K562 (cell line): ENCODE measurements around the gene SRC. TPM values are rescaled to one million over a fixed set of nuclear protein-coding genes. Genes with fewer than 3 reads are reported as not detected.

ENCODE experiments used
- ATAC-seq: fragments of 200-7000 bp; cut with Tn5 transposase; 3 replicates; pipeline ENCODE4 v1.9.1; 2020; ENCODE audit warnings: moderate library complexity
- BruUV-seq: library from RNA; stranded (reverse); fragments of 400-500 nt; replicated peaks from 2 replicates; lab custom pipeline; 2021; lab: Mats Ljungman, UMichigan
- CTCF ChIA-PET: fragments of 300-600 bp; formaldehyde crosslinking; extraction: SDS; loops from one replicate; lab custom pipeline; 2021; ENCODE audit warnings: low intra/inter-chr PET ratio; lab: Yijun Ruan, JAX
- POLR2A ChIA-PET: fragments of 300-600, 350-650 bp; sonication (Branson Sonifier 250); formaldehyde crosslinking; extraction: SDS; loops from one replicate; lab custom pipeline; 2021; ENCODE audit warnings: antibody characterized with exemption, inconsistent platforms; lab: Yijun Ruan, JAX
- DNase-seq, 4 experiments: peaks; one replicate each; pipeline versions ENCODE4 v3.0.0 to v3.0.0-alpha.2; 2011 to 2018; ENCODE audit warnings: low spot score in 3 of 4, mixed read lengths in 3 of 4; ENCODE audit errors: extremely low read depth in 1 of 4
- FAIRE-seq: peaks from 2 replicates; lab custom pipeline; 2011; peaks lifted over from hg19 to GRCh38; lab: Jason Lieb, UNC
- H2AFZ ChIP-seq: 2 replicates; pipeline ENCODE4 v1.6.0; 2011; ENCODE audit warnings: low read depth, low read length, control low read depth, inconsistent platforms
- H3K27ac ChIP-seq: fragments of 200-600 bp; 3 replicates; pipeline ENCODE4 v1.8.0; 2011; ENCODE audit warnings: low read depth, mild to moderate bottlenecking, control low read depth, inconsistent platforms, low read length, moderate library complexity, mixed read lengths; ENCODE audit errors: extremely low read depth
- H3K27me3 ChIP-seq, 2 experiments: fragments of 300-600 bp in 1 of 2; 2 replicates in 1 of 2; 3 replicates in 1 of 2; pipeline versions ENCODE4 v1.6.0 to v1.8.0; 2011; ENCODE audit warnings: inconsistent platforms in 2 of 2, low read length in 2 of 2, mild to moderate bottlenecking in 1 of 2, mixed read lengths in 1 of 2, moderate library complexity in 1 of 2; ENCODE audit not compliant: control insufficient read depth in 2 of 2, insufficient read depth in 2 of 2
- H3K36me3 ChIP-seq: fragments of 300-600 bp; 3 replicates; pipeline ENCODE4 v1.8.0; 2011; ENCODE audit warnings: mild to moderate bottlenecking, low read length, inconsistent platforms; ENCODE audit not compliant: control insufficient read depth, insufficient read depth
- H3K4me1 ChIP-seq, 2 experiments: fragments of 200-600 bp in 1 of 2; replicated peaks in 1 of 2; 2 replicates in 1 of 2; 3 replicates in 1 of 2; pipeline versions ENCODE4 v1.5.1 to v1.8.0; 2011; ENCODE audit warnings: inconsistent platforms in 2 of 2, low read length in 2 of 2, mild to moderate bottlenecking in 1 of 2, mixed read lengths in 1 of 2, moderate library complexity in 1 of 2; ENCODE audit not compliant: control insufficient read depth in 2 of 2, insufficient read depth in 2 of 2
- H3K4me2 ChIP-seq: 2 replicates; pipeline ENCODE4 v1.6.1; 2011; ENCODE audit warnings: low read length, control low read depth, inconsistent platforms, mixed read lengths; ENCODE audit not compliant: insufficient read depth
- H3K4me3 ChIP-seq: fragments of 200-600 bp; sonication (generic), shearing (Covaris generic); 2 replicates; pipeline ENCODE4 v1.5.1; 2016; ENCODE audit warnings: control low read depth, inconsistent platforms
- H3K79me2 ChIP-seq: fragments of 200-600 bp; 3 replicates; pipeline ENCODE4 v1.8.0; 2011; ENCODE audit warnings: low read length, inconsistent platforms; ENCODE audit not compliant: control insufficient read depth, insufficient read depth
- H3K9ac ChIP-seq, 2 experiments: 2 replicates each; pipeline versions ENCODE4 v1.6.0 to v1.6.1; 2011; ENCODE audit warnings: low read depth in 2 of 2, low read length in 2 of 2, control low read depth in 1 of 2, inconsistent platforms in 1 of 2, mild to moderate bottlenecking in 1 of 2, mixed read lengths in 1 of 2; ENCODE audit not compliant: insufficient read depth in 1 of 2
- H3K9me1 ChIP-seq: one replicate; pipeline ENCODE4 v1.6.0; 2011; ENCODE audit warnings: inconsistent platforms, mild to moderate bottlenecking, low read length, moderate library complexity; ENCODE audit not compliant: control insufficient read depth, insufficient read depth
- H3K9me3 ChIP-seq: replicated peaks from 2 replicates; pipeline ENCODE4 v1.5.1; 2011; ENCODE audit warnings: low read depth, low read length, inconsistent platforms; ENCODE audit not compliant: control insufficient read depth, insufficient read depth
- H4K20me1 ChIP-seq: replicated peaks from 2 replicates; pipeline ENCODE4 v1.6.1; 2011; ENCODE audit warnings: low read length, inconsistent platforms, mixed read lengths; ENCODE audit not compliant: control insufficient read depth, insufficient read depth
- ADNP ChIP-seq: fragments of 200-800 bp; sonication (Bioruptor generic); IDR thresholded peaks from 2 replicates; pipeline ENCODE4 v1.6.1; 2016; ENCODE audit warnings: missing genetic modification characterization, missing compliant biosample characterization
- BCOR ChIP-seq: fragments of 450-650 bp; IDR thresholded peaks from 2 replicates; pipeline ENCODE4 v1.6.1; 2016
- BHLHE40 ChIP-seq: IDR thresholded peaks from 2 replicates; pipeline ENCODE4 v1.6.1; 2011; ENCODE audit warnings: low read length, improper control_type of control experiment
- CHD4 ChIP-seq: fragments of 200-600 bp; sonication (generic); IDR thresholded peaks from 3 replicates; pipeline ENCODE4 v1.6.1; 2012; ENCODE audit warnings: low read depth, mild to moderate bottlenecking, mixed read lengths, low read length, inconsistent platforms; ENCODE audit not compliant: insufficient read depth, insufficient replicate concordance, poor library complexity, severe bottlenecking
- ELF1 ChIP-seq: fragments of 200-800 bp; sonication (Bioruptor generic); IDR thresholded peaks from 2 replicates; pipeline ENCODE4 v1.6.1; 2016; ENCODE audit warnings: missing genetic modification characterization, missing compliant biosample characterization
- FOS ChIP-seq: IDR thresholded peaks from 3 replicates; pipeline ENCODE4 v1.6.1; 2011; ENCODE audit not compliant: insufficient read length; ENCODE audit errors: extremely low read depth
- HDAC1 ChIP-seq, 2 experiments: fragments of 450-650 bp; IDR thresholded peaks; 2 replicates each; pipeline ENCODE4 v1.6.1; 2016 to 2017; ENCODE audit warnings: inconsistent platforms in 1 of 2, mild to moderate bottlenecking in 1 of 2, moderate library complexity in 1 of 2
- HDAC2 ChIP-seq: fragments of 450-650 bp; IDR thresholded peaks from 2 replicates; pipeline ENCODE4 v1.6.1; 2016; ENCODE audit warnings: mild to moderate bottlenecking
- HNRNPLL ChIP-seq: fragments of 200-400 bp; formaldehyde crosslinking; IDR thresholded peaks from 2 replicates; pipeline ENCODE4 v1.6.1; 2017; ENCODE audit warnings: low read length, low read depth, mild to moderate bottlenecking; ENCODE audit not compliant: poor library complexity, severe bottlenecking
- IRF2 ChIP-seq: sonication (generic); formaldehyde crosslinking; IDR thresholded peaks from 2 replicates; pipeline ENCODE4 v1.8.1; 2022; ENCODE audit warnings: mild to moderate bottlenecking, missing genetic modification reagents
- KAT2B ChIP-seq: IDR thresholded peaks from one replicate; pipeline ENCODE4 v1.6.1; 2012; ENCODE audit warnings: low read depth, mild to moderate bottlenecking, control low read depth, inconsistent platforms, low read length, moderate library complexity
- MEF2D ChIP-seq: conservative IDR thresholded peaks from 2 replicates; pipeline ENCODE4 v1.6.1; 2016; ENCODE audit warnings: low read depth, missing genetic modification characterization, missing compliant biosample characterization
- NFATC3 ChIP-seq: fragments of 450-650 bp; IDR thresholded peaks from 2 replicates; pipeline ENCODE4 v1.6.1; 2017; ENCODE audit warnings: mild to moderate bottlenecking
- NFIC ChIP-seq: fragments of 450-650 bp; IDR thresholded peaks from 2 replicates; pipeline ENCODE4 v1.6.1; 2017; ENCODE audit warnings: mild to moderate bottlenecking, inconsistent platforms
- RAD51 ChIP-seq: fragments of 450-650 bp; IDR thresholded peaks from 2 replicates; pipeline ENCODE4 v1.7.1; 2016; ENCODE audit warnings: low read depth, mild to moderate bottlenecking, borderline replicate concordance
- SNRNP70 ChIP-seq: fragments of 200-400 bp; formaldehyde crosslinking; optimal IDR thresholded peaks from 2 replicates; pipeline ENCODE3; 2017; ENCODE audit warnings: low read depth, low read length
- TBP ChIP-seq: optimal IDR thresholded peaks from 2 replicates; pipeline ENCODE3; 2011; ENCODE audit warnings: low read depth, low read length, improper control_type of control experiment
- whole genome bisulfite sequencing: fragments of 100-300 bp; shearing (Covaris generic); methylation state at CpG from one replicate; pipeline ENCODE4 v1.1.6; 2016; ENCODE audit warnings: low coverage, mixed read lengths; ENCODE audit not compliant: insufficient coverage; ENCODE audit errors: missing lambda C conversion rate; 5-methylcytosine and 5-hydroxymethylcytosine counted together
- in situ Hi-C: fragments of 300-500 bp; cut with MboI; formaldehyde crosslinking; loops from 4 replicates; pipeline ENCODE4 v1.15.0; 2018; ENCODE audit warnings: inconsistent platforms, mixed read lengths
- intact Hi-C: fragments of 100-400 bp; cut with micrococcal nuclease; formaldehyde crosslinking; loops from 2 replicates; pipeline ENCODE4 v1.14.2; 2022
- polyA plus RNA-seq, 8 experiments: library from polyadenylated mRNA; depleted of rRNA in 4 of 8; stranded (reverse) in 5 of 8; unstranded in 3 of 8; fragments of >200 nt; fragmentation: Nextera tagmentation in 2 of 8; fragmentation: Illumina TruSeq in 1 of 8; extraction: Ambion mirVana in 2 of 8; extraction: Trizol in 1 of 8; gene quantifications; 2 replicates each; pipeline versions ENCODE4 v1.2.1 to v1.2.3, GENCODE V29; 2011 to 2014; ENCODE audit warnings: inconsistent platforms in 1 of 8, missing spikeins in 1 of 8
- total RNA-seq, 7 experiments: library from RNA; depleted of rRNA in 6 of 7; stranded (reverse); fragments of >200 nt in 6 of 7; fragmentation: Illumina TruSeq in 2 of 7; extraction: Trizol in 2 of 7; gene quantifications; 2 replicates each; pipeline versions ENCODE4 v1.2.1 to v1.2.3, GENCODE V29; 2011 to 2021; ENCODE audit warnings: low replicate concordance in 1 of 7
- TF ChIP-seq, protein P1 (sequence below): fragments of 450-650 bp; formaldehyde crosslinking; IDR thresholded peaks from 2 replicates; pipeline ENCODE4 v1.4.0; 2020; ENCODE audit warnings: mild to moderate bottlenecking, mixed read lengths
- TF ChIP-seq, protein P2 (sequence below): sonication (generic); formaldehyde crosslinking; IDR thresholded peaks from 2 replicates; pipeline ENCODE4 v1.5.0; 2020; ENCODE audit warnings: missing genetic modification reagents
- TF ChIP-seq, protein P3 (sequence below): sonication (generic); formaldehyde crosslinking; IDR thresholded peaks from 2 replicates; pipeline ENCODE4 v1.8.1; 2022; ENCODE audit warnings: missing genetic modification reagents

SRC gene
- total and polyA plus RNA-seq, 9 of the 15 experiments (the other 6 are each of a cell fraction or from before 2014, with no cell fraction given), result 0.06 to 8.5 (median 3.1) TPM

DNA sequence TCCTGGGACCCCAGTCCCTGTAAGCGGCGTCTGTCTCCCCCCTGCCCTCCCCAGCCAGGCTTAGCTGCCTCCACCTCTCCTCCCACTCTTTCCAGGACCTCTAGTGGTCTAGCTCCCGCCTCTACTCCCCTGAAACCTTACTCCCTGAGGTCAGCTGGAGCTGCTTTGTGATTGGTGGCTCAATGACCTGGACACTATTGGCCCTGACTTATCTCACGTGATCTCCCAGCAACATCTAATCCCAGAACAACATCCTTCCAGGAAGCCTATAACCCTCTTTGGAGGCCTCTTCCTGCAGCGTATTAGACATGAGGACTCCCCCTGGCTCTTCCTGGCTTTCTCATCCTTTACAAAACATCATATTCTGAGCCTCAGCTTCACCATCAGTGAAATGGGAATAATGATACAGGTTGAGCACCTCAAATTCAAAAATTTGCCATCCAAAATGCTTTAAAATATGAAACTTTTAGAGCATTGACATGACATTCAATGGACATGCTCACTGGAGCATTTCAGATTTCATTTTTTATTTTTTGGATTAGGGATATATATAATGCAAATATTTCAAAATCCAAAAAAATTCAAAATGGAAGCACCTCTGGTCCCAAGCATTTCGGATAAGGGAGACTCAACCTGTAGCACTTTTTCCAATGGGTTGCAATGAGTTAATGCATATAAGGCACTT, 16.3 kb upstream of the SRC start:
- H3K9ac ChIP-seq, result 0 out of 4 replicates have a peak overlapping the region, but pooled peaks of 1 of the 2 experiments have one; percentile 6
- no peaks in the 10 kb centered on the region for H3K27me3 ChIP-seq
- 0 out of 2 replicates have a peak overlapping the region, but pooled peaks have one; percentile 14 for H2AFZ ChIP-seq
- POLR2A ChIA-PET, result interaction anchor here (0.6 to 1.3 kb wide), 2 partner anchors 11 to 114 kb away, joined by 3 to 5 read pairs; no protein-coding TSS in a partner anchor
- no peaks in the 10 kb centered on the region for H3K9me3 ChIP-seq
- ATAC-seq (peak; percentile 52), DNase-seq (peak; percentile 38 to 66 (median 65)), FAIRE-seq (no peak)
- 20% methylated on average over 5 of the region's 6 CpGs for WGBS
- no peak overlapping the region for H3K4me3 ChIP-seq
- no peak overlapping the region for H3K4me2 ChIP-seq
- intact Hi-C loops (loop anchor here (5.0 kb wide), 1 partner anchor 42 kb away; the partner anchor contains the start of gene MANBAL), in situ Hi-C loops (no loop called here)
- BruUV-seq, result no TSS peak
- H3K27ac ChIP-seq, result no peak overlapping the region
- no peaks in the 10 kb centered on the region for H3K9me1 ChIP-seq
- no peaks in the 10 kb centered on the region for H3K79me2 ChIP-seq
- no peaks in the 10 kb centered on the region for H4K20me1 ChIP-seq
- H3K36me3 ChIP-seq, result no peaks in the 10 kb centered on the region
- CTCF ChIA-PET, result no interaction called here
- peaks cover 7 to 8% of the 10 kb centered on the region in 2 experiments for H3K4me1 ChIP-seq
- TF ChIP-seq, protein P1, sequence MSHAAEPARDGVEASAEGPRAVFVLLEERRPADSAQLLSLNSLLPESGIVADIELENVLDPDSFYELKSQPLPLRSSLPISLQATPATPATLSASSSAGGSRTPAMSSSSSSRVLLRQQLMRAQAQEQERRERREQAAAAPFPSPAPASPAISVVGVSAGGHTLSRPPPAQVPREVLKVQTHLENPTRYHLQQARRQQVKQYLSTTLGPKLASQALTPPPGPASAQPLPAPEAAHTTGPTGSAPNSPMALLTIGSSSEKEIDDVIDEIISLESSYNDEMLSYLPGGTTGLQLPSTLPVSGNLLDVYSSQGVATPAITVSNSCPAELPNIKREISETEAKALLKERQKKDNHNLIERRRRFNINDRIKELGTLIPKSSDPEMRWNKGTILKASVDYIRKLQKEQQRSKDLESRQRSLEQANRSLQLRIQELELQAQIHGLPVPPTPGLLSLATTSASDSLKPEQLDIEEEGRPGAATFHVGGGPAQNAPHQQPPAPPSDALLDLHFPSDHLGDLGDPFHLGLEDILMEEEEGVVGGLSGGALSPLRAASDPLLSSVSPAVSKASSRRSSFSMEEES (CRISPR knock-in tag), result peak; percentile 47
- peak; percentile 61; the same call in 1 of the 2 replicates for TF ChIP-seq ADNP (tag)
- TF ChIP-seq CHD4, result no peak
- no peak for TF ChIP-seq IRF2
- TF ChIP-seq KAT2B, result no peak
- TF ChIP-seq MEF2D (tag), result no peak
- no peak for TF ChIP-seq NFATC3
- 0 out of 4 replicates have a peak, but pooled peaks of 1 of the 2 experiments have one; percentile 8 for TF ChIP-seq HDAC1 (IDR thresholded peaks at IDR 0.05)
- peak; percentile 65 for TF ChIP-seq HDAC2
- peak; percentile 92 for TF ChIP-seq BCOR
- TF ChIP-seq RAD51, result peak; percentile 45; the same call in 1 of the 2 replicates
- TF ChIP-seq SNRNP70, result no peak
- TF ChIP-seq NFIC, result no peak
- TF ChIP-seq, protein P2, sequence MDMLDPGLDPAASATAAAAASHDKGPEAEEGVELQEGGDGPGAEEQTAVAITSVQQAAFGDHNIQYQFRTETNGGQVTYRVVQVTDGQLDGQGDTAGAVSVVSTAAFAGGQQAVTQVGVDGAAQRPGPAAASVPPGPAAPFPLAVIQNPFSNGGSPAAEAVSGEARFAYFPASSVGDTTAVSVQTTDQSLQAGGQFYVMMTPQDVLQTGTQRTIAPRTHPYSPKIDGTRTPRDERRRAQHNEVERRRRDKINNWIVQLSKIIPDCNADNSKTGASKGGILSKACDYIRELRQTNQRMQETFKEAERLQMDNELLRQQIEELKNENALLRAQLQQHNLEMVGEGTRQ, result 0 out of 2 replicates have a peak, but pooled peaks have one; percentile 25
- TF ChIP-seq HNRNPLL, result no peak
- TF ChIP-seq, protein P3, sequence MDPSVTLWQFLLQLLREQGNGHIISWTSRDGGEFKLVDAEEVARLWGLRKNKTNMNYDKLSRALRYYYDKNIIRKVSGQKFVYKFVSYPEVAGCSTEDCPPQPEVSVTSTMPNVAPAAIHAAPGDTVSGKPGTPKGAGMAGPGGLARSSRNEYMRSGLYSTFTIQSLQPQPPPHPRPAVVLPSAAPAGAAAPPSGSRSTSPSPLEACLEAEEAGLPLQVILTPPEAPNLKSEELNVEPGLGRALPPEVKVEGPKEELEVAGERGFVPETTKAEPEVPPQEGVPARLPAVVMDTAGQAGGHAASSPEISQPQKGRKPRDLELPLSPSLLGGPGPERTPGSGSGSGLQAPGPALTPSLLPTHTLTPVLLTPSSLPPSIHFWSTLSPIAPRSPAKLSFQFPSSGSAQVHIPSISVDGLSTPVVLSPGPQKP (CRISPR knock-in tag), result no peak
- no peak for TF ChIP-seq FOS
- peak; percentile 75 for TF ChIP-seq BHLHE40
- peak; percentile 34 for TF ChIP-seq TBP
- no peak for TF ChIP-seq ELF1
